Upper lobe of left lung (tissue), 6 donors: Measurements from ENCODE around the gene PMVK. TPM values are rescaled to one million over a fixed set of nuclear protein-coding genes. Genes with fewer than 3 reads are reported as not detected.

Experiments used
- ATAC-seq, 2 donors: fragments of 200-7000 bp; cut with Tn5 transposase; one replicate each; pipeline ENCODE4 v1.9.1; 2022; ENCODE audit warnings: mild to moderate bottlenecking in 2 of 2, moderate library complexity in 2 of 2; ENCODE audit not compliant: low FRiP score in 2 of 2
- DNase-seq, 2 donors: peaks; one replicate each; pipeline ENCODE4 v3.0.0-alpha.2; 2019 to 2020
- H3K27ac ChIP-seq, 4 donors: fragments of 200-600 bp; sonication (generic); one replicate each; pipeline ENCODE4 v1.5.1; 2016 to 2019
- H3K27me3 ChIP-seq, 4 donors: fragments of 200-600 bp; sonication (generic); one replicate each; pipeline ENCODE4 v1.5.1; 2017 to 2019
- H3K36me3 ChIP-seq, 4 donors: fragments of 200-600 bp; sonication (generic); one replicate each; pipeline ENCODE4 v1.5.1; 2016 to 2019
- H3K4me1 ChIP-seq, 4 donors: fragments of 200-600 bp; sonication (generic); one replicate each; pipeline ENCODE4 v1.5.1; 2018 to 2019
- H3K4me3 ChIP-seq, 4 donors: fragments of 200-600 bp; sonication (generic); one replicate each; pipeline ENCODE4 v1.5.1; 2017 to 2019; ENCODE audit warnings: mild to moderate bottlenecking in 2 of 4, moderate library complexity in 1 of 4
- H3K9me3 ChIP-seq, 4 donors: fragments of 200-600 bp; sonication (generic); one replicate each; pipeline ENCODE4 v1.5.1; 2018 to 2019
- CTCF ChIP-seq, 6 experiments: fragments of 450-650 bp in 4 of 6; fragments of 200-600 bp in 2 of 6; sonication (generic) in 2 of 6; IDR thresholded peaks; one replicate each; pipeline ENCODE4 v1.5.1; 2016 to 2019; ENCODE audit warnings: antibody characterized with exemption in 6 of 6
- EP300 ChIP-seq, 4 donors: sonication (generic); formaldehyde crosslinking; IDR thresholded peaks; one replicate each; pipeline ENCODE4 v1.5.1; 2017; ENCODE audit warnings: antibody characterized with exemption in 4 of 4, control low read depth in 2 of 4
- POLR2A ChIP-seq, 4 donors: fragments of 450-650 bp; IDR thresholded peaks; one replicate each; pipeline ENCODE4 v1.5.1; 2016 to 2017; ENCODE audit warnings: antibody characterized with exemption in 4 of 4, mild to moderate bottlenecking in 2 of 4
- POLR2AphosphoS5 ChIP-seq, 2 donors: sonication (generic); formaldehyde crosslinking; IDR thresholded peaks; one replicate each; pipeline ENCODE4 v1.5.1; 2017; ENCODE audit warnings: antibody characterized with exemption in 2 of 2
- WGBS, 2 donors: methylation state at CpG; one replicate each; pipeline ENCODE4 v1.1.5; 2017 to 2018; 5-methylcytosine and 5-hydroxymethylcytosine counted together
- total RNA-seq, 6 donors: library from RNA; depleted of rRNA in 4 of 6; stranded (reverse); fragments of >200 nt in 4 of 6; gene quantifications; one replicate each; pipeline versions ENCODE4 v1.1.0 to v1.2.1, GENCODE V29; 2016 to 2021
- donor health status: DM: no; HTN: no; CAD: no; lungs with moderate emphysema.
- donor health status: DM: no; HTN: yes; CAD: no; lungs with severe emphysema.

The PMVK gene
- total RNA-seq, 6 donors from 2014 or later: 9.4 to 51.6 (median 29.8) TPM

GRCh38 chr1:154952664-154953063 is 16.1 kb upstream of the PMVK start:
- Histone ChIP-seq H3K27me3 (no peaks in the 10 kb centered on the region), H3K4me1 (peaks cover 32 to 57% (median 40%) of the 10 kb centered on the region in 4 donors), H3K27ac (peak overlapping the region in 1 of 4 donors; percentile 11), H3K4me3 (no peak overlapping the region), H3K36me3 (peaks cover 8 to 23% (median 16%) of the 10 kb centered on the region in 4 donors), H3K9me3 (no peaks in the 10 kb centered on the region)
- ATAC-seq (no peak), DNase-seq (no peak)
- no peak for TF ChIP-seq POLR2A (IDR thresholded peaks at IDR 0.05)
- no peak for TF ChIP-seq EP300 (IDR thresholded peaks at IDR 0.05)
- no peak for TF ChIP-seq CTCF (IDR thresholded peaks at IDR 0.05)
- no peak for TF ChIP-seq POLR2AphosphoS5 (IDR thresholded peaks at IDR 0.05)
- 85 to 90% methylated on average over 6 of the region's 6 CpGs for WGBS, 2 donors

GRCh38 chr1:154951901-154952657 is 15.6 kb upstream of the PMVK start:
- no peaks in the 10 kb centered on the region for H3K9me3 ChIP-seq
- H3K36me3 ChIP-seq: peaks cover 8 to 27% (median 21%) of the 10 kb centered on the region in 4 donors
- 70 to 75% methylated on average over 14 to 15 of the region's 15 CpGs for WGBS, 2 donors
- H3K4me3 ChIP-seq: peak overlapping the region in 1 of 4 donors; percentile 5
- H3K27me3 ChIP-seq: no peaks in the 10 kb centered on the region
- no peak for ATAC-seq
- H3K4me1 ChIP-seq: peaks cover 32 to 51% (median 37%) of the 10 kb centered on the region in 4 donors
- H3K27ac ChIP-seq: peak overlapping the region in 1 of 4 donors; percentile 11
- peak in 1 of 2 donors; percentile 63 for DNase-seq
- TF ChIP-seq POLR2A (IDR thresholded peaks at IDR 0.05) (no peak), EP300 (IDR thresholded peaks at IDR 0.05) (no peak), POLR2AphosphoS5 (IDR thresholded peaks at IDR 0.05) (no peak), CTCF (IDR thresholded peaks at IDR 0.05) (no peak)

- DNase-seq (peak in 1 of 2 donors; percentile 74), ATAC-seq (no peak)
- Histone ChIP-seq H3K4me1 (peaks cover 10 to 26% (median 14%) of the 10 kb centered on the region in 4 donors), H3K36me3 (peaks cover 8 to 48% (median 30%) of the 10 kb centered on the region in 4 donors), H3K9me3 (no peaks in the 10 kb centered on the region), H3K27ac (no peak overlapping the region), H3K4me3 (no peak overlapping the region), H3K27me3 (no peaks in the 10 kb centered on the region)
- TF ChIP-seq POLR2AphosphoS5 (IDR thresholded peaks at IDR 0.05): no peak
- no peak for TF ChIP-seq CTCF (IDR thresholded peaks at IDR 0.05)
- TF ChIP-seq EP300 (IDR thresholded peaks at IDR 0.05): no peak
- TF ChIP-seq POLR2A (IDR thresholded peaks at IDR 0.05): no peak
- 93 to 95% methylated on average over 10 to 11 of the region's 11 CpGs for WGBS, 2 donors
Observed at GRCh38 chr1:154948079-154948478, 11.6 kb upstream of the PMVK start.

- DNase-seq: peak in 1 of 2 donors; percentile 54
- Histone ChIP-seq H3K9me3 (no peaks in the 10 kb centered on the region), H3K27me3 (no peaks in the 10 kb centered on the region), H3K36me3 (peaks cover 2 to 48% (median 28%) of the 10 kb centered on the region in 4 donors), H3K27ac (no peak overlapping the region), H3K4me1 (peaks cover 22 to 28% (median 25%) of the 10 kb centered on the region in 4 donors), H3K4me3 (no peak overlapping the region)
- TF ChIP-seq POLR2AphosphoS5 (IDR thresholded peaks at IDR 0.05): no peak
- ATAC-seq: no peak
- WGBS, 2 donors: 82 to 87% methylated on average over 10 to 16 of the region's 17 CpGs
Observed at GRCh38 chr1:154945962-154946850, 9.7 kb upstream of the PMVK start.
